Measurements from ENCODE around the gene ZBTB20.
"Not testable (repeated sequence)": the region's sequence is repeated elsewhere in the genome, so short reads cannot be mapped to it uniquely, and the experiment has no call there.

The ZBTB20 gene

DNA sequence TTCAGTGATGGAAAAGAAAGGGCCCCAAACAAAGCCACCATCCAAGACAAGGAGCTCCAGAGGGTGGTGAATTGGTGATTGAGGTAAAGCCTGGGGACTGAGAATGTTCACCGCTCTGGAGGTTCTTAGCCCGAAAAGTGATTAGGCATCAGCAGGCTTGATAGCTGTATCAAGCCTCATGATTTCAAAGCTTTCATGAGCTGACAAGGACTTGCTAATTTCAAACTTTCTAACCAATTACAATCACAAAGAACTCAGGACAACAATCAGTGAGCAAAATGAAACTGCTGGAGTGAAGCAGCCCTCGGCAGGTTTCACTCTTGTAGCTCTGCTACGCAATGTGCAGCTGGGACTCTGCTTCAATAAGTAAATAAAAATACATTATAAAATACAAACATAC is 461.9 kb downstream of the ZBTB20 start:
- ATAC-seq (no peak), DNase-seq (no peak)
- Mint-ChIP-seq H3K9me3 (no peaks in the 10 kb centered on the region), H3K4me3 (no peak overlapping the region), H3K36me3 (ENCODE audit: low read depth) (peaks cover 2% of the 10 kb centered on the region), H3K27ac (no peak overlapping the region), H3K27me3 (no peaks in the 10 kb centered on the region), H3K4me1 (peaks cover 14% of the 10 kb centered on the region)

DNA sequence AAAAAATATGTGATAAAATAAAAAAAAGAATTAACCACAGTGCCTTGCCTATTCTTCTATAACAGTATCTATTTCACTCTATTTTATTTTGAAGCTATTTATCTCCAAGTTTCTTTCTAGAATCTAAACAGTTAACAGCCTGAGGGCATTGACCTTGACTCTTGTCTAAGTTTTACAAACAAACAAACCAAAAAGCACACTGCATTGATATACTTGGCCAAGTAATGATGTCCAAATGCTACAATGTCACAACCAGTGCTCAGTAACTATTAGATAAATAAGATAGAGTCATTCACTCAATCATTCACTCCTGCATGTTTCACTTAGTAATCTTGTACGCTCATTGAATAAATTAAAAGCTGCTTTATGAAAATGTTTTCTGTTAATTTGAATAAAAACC is 466.8 kb downstream of the ZBTB20 start:
- Mint-ChIP-seq H3K4me1 (no peaks in the 10 kb centered on the region), H3K9me3 (no peaks in the 10 kb centered on the region)
- no peak for ATAC-seq

GRCh38 chr3:114679773-114680172 is 467.3 kb downstream of the ZBTB20 start:
- H3K4me3 Mint-ChIP-seq; H3K4me1 Mint-ChIP-seq; H3K36me3 Mint-ChIP-seq (ENCODE audit: low read depth); H3K27me3 Mint-ChIP-seq; ATAC-seq; H3K9me3 Mint-ChIP-seq; H3K27ac Mint-ChIP-seq; DNase-seq: not testable (repeated sequence)

More for the DNA sequence above, 466.8 kb downstream of the ZBTB20 start:
- no peak overlapping the region for H3K27ac Mint-ChIP-seq
- H3K27me3 Mint-ChIP-seq, result no peaks in the 10 kb centered on the region
- H3K4me3 Mint-ChIP-seq, result no peak overlapping the region
- no peak for DNase-seq
- peaks cover 7% of the 10 kb centered on the region for H3K36me3 Mint-ChIP-seq (ENCODE audit: low read depth)

DNA sequence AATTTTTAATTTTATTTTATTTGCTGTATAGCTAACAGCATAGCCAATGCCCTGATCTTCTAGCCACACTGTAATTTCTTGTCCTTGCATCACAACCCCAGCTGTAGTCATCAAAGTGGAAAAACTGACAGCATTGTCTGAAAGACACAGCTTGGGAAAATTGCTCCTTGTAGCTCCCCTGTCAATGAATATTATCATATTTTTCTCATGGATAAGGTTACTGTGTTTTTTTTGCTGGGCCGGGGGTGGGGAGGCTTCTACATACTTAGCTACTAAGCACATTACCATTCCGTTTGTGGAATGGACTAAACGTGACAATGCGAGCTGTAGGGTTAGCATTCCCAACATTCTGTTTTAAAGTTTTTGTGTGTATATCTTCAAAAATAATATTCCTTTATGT is 472.0 kb downstream of the ZBTB20 start:
- Mint-ChIP-seq H3K4me1 (peaks cover 18% of the 10 kb centered on the region), H3K36me3 (ENCODE audit: low read depth) (peaks cover 7% of the 10 kb centered on the region), H3K27ac (no peak overlapping the region), H3K9me3 (no peaks in the 10 kb centered on the region), H3K27me3 (no peaks in the 10 kb centered on the region), H3K4me3 (no peak overlapping the region)
- no peak for ATAC-seq
- DNase-seq, result no peak

GRCh38 chr3:114674036-114674435 is 473.1 kb downstream of the ZBTB20 start:
- H3K9me3 Mint-ChIP-seq, result no peaks in the 10 kb centered on the region
- H3K27me3 Mint-ChIP-seq, result no peaks in the 10 kb centered on the region
- H3K4me1 Mint-ChIP-seq, result peaks cover 18% of the 10 kb centered on the region
- no peaks in the 10 kb centered on the region for H3K36me3 Mint-ChIP-seq (ENCODE audit: low read depth)
- H3K27ac Mint-ChIP-seq, result no peak overlapping the region
- ATAC-seq (no peak), DNase-seq (no peak)
- H3K4me3 Mint-ChIP-seq, result no peak overlapping the region

DNA sequence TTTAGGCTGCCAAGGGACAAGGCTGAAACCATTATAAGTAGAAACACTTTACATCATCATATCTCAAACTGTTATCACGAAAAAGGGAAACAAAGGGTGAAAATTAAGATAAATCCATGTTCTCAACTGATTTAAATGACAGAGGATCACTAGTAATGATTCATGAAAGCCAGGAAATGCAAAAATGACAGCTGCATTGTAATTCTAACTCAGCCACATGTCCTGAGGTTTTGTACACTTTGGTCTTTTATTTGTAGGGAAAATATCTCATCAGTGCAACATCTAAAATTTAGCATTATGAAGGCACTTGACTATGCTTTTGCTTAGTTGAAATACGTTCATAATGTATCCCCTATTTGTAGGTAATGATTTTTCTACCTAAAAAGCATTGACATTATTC is 473.6 kb downstream of the ZBTB20 start:
- no peak for DNase-seq
- no peak overlapping the region for H3K27ac Mint-ChIP-seq
- no peaks in the 10 kb centered on the region for H3K36me3 Mint-ChIP-seq (ENCODE audit: low read depth)

DNA sequence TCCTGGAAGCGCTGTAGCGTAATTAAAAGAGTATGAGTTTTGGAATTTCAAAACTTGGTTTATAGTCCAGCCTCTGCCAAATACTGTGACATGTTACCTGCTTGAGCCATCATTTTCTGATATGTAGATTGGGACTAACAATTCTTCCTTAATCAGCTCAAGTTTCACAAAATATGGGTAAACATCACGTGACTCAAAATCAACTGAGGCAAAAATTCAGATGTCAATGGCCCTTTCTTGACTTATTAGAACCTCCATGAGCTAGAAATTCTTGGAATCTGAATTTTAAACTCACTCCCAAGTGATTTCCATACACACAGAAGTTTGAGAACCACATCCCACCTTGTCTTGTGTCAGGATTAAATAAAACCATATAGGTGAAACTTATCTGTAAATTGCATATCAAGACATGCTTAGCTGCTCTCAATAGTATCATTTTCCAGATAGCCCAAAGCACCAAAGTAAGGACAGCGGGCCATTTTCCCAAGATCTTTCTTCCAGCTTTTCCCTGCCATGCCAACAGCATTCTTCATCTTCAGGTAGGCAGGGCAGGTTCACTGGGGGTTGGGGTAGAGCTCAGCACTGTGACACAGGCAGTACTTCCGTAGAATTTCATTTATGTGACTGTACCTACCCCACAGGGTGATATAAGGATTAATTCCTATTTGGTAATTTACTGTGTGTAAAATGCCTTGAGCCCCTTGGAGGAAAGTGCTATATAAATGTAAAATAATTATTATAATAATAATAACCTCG is 474.2 kb downstream of the ZBTB20 start:
- peaks cover 18% of the 10 kb centered on the region for H3K4me1 Mint-ChIP-seq
- no peak overlapping the region for H3K4me3 Mint-ChIP-seq

More for the DNA sequence above, 473.6 kb downstream of the ZBTB20 start:
- Mint-ChIP-seq H3K4me1 (peaks cover 18% of the 10 kb centered on the region), H3K9me3 (no peaks in the 10 kb centered on the region), H3K27me3 (no peaks in the 10 kb centered on the region), H3K4me3 (no peak overlapping the region)
- ATAC-seq, result no peak

GRCh38 chr3:114671741-114672510 is 475.2 kb downstream of the ZBTB20 start:
- ATAC-seq, result no peak
- no peaks in the 10 kb centered on the region for H3K36me3 Mint-ChIP-seq (ENCODE audit: low read depth)
- H3K4me3 Mint-ChIP-seq, result no peak overlapping the region
- H3K4me1 Mint-ChIP-seq, result peaks cover 18% of the 10 kb centered on the region
- no peak for DNase-seq
- no peak overlapping the region for H3K27ac Mint-ChIP-seq
- H3K27me3 Mint-ChIP-seq, result no peaks in the 10 kb centered on the region
- H3K9me3 Mint-ChIP-seq, result no peaks in the 10 kb centered on the region

More for the DNA sequence above, 474.2 kb downstream of the ZBTB20 start:
- no peaks in the 10 kb centered on the region for H3K9me3 Mint-ChIP-seq
- DNase-seq (no peak), ATAC-seq (no peak)
- no peak overlapping the region for H3K27ac Mint-ChIP-seq
- H3K36me3 Mint-ChIP-seq (ENCODE audit: low read depth), result no peaks in the 10 kb centered on the region
- H3K27me3 Mint-ChIP-seq, result no peaks in the 10 kb centered on the region

DNA sequence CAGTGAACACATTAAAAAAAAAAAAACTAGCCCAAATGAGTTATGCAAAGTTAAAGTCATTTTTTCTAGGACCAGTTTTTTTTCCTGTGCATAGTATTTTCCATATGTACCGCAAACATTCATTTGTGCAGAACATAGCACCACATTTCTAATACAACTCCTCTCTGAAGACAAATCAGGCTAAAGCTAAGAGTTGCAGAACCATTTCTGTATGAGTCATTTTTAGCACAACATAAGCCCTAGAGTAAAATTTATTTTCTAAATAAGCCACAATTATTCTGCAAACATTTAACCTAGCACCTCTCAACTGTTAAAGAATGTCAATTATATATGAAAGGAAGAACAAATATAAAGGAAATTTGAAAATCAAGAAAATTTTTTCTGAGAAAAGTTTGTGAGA is 477.5 kb downstream of the ZBTB20 start:
- Mint-ChIP-seq H3K4me1 (peaks cover 14% of the 10 kb centered on the region), H3K4me3 (no peak overlapping the region), H3K27ac (no peak overlapping the region), H3K36me3 (ENCODE audit: low read depth) (peaks cover under 1% of the 10 kb centered on the region), H3K27me3 (no peaks in the 10 kb centered on the region), H3K9me3 (peaks cover 5% of the 10 kb centered on the region)
- ATAC-seq, result no peak
- DNase-seq, result no peak

DNA sequence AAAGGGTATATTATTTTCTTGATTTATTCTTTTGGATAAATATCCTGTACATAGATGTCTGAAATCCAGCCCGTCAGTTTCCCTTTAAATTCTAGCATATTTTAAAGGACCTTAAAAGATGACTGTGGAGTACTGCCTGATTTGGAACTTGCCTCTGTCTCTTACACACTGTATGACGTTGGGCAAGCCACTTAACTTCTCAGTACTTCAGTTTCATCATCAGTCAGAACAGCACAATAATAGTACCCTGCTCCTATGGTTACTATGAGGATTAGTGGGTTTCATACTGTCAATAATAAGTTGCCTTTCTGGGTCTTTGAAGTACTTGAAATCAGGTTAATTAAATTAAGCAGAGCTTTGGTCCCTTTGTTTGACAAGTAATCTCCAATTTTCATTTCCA is 479.0 kb downstream of the ZBTB20 start:
- ATAC-seq (no peak), DNase-seq (no peak)
- Mint-ChIP-seq H3K27ac (no peak overlapping the region), H3K27me3 (no peaks in the 10 kb centered on the region), H3K36me3 (ENCODE audit: low read depth) (peaks cover 2% of the 10 kb centered on the region), H3K4me3 (no peak overlapping the region), H3K4me1 (peaks cover 8% of the 10 kb centered on the region), H3K9me3 (peaks cover 12% of the 10 kb centered on the region)

GRCh38 chr3:114666623-114667022 is 480.5 kb downstream of the ZBTB20 start:
- Mint-ChIP-seq H3K4me1 (peaks cover 2% of the 10 kb centered on the region), H3K4me3 (no peak overlapping the region)

GRCh38 chr3:114664006-114664405 is 483.1 kb downstream of the ZBTB20 start:
- peaks cover 12% of the 10 kb centered on the region for H3K9me3 Mint-ChIP-seq
- no peaks in the 10 kb centered on the region for H3K27me3 Mint-ChIP-seq
- ATAC-seq (no peak), DNase-seq (no peak)
- H3K4me3 Mint-ChIP-seq, result no peak overlapping the region
- H3K4me1 Mint-ChIP-seq, result no peaks in the 10 kb centered on the region
- H3K36me3 Mint-ChIP-seq (ENCODE audit: low read depth), result peaks cover 7% of the 10 kb centered on the region
- H3K27ac Mint-ChIP-seq, result no peak overlapping the region

More at GRCh38 chr3:114666623-114667022, 480.5 kb downstream of the ZBTB20 start:
- Mint-ChIP-seq H3K36me3 (ENCODE audit: low read depth) (peaks cover 5% of the 10 kb centered on the region), H3K9me3 (peaks cover 12% of the 10 kb centered on the region), H3K27me3 (no peaks in the 10 kb centered on the region), H3K27ac (no peak overlapping the region)
- no peak for DNase-seq
- no peak for ATAC-seq

DNA sequence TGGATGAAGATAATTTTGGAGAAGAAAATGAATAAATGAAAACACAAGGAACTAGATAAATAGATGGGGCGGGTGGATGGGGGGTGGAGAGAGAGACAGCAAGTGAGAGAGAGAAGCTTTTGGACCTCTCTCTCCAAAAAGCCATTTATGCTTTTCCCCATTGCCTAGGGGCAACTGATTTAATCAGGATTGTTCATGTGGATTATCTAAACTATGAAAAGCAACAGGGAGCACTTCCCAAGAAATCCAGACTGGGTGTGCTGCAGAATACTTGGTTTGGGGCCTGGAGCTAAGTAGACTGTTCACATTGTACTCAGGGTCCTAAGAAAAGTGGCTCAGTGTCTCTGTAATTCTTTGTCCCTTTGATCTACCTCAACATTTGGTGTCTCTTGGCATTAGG is 486.3 kb downstream of the ZBTB20 start:
- Mint-ChIP-seq H3K27ac (no peak overlapping the region), H3K9me3 (peaks cover 21% of the 10 kb centered on the region), H3K27me3 (no peaks in the 10 kb centered on the region), H3K4me1 (no peaks in the 10 kb centered on the region), H3K4me3 (no peak overlapping the region), H3K36me3 (ENCODE audit: low read depth) (peaks cover 12% of the 10 kb centered on the region)
- DNase-seq, result no peak
- ATAC-seq, result no peak

- ATAC-seq, result no peak
- H3K36me3 Mint-ChIP-seq (ENCODE audit: low read depth), result peaks cover 12% of the 10 kb centered on the region
- H3K4me1 Mint-ChIP-seq, result no peaks in the 10 kb centered on the region
- no peak overlapping the region for H3K27ac Mint-ChIP-seq
- H3K27me3 Mint-ChIP-seq, result no peaks in the 10 kb centered on the region
- DNase-seq, result no peak
- H3K9me3 Mint-ChIP-seq, result peaks cover 21% of the 10 kb centered on the region
- no peak overlapping the region for H3K4me3 Mint-ChIP-seq
These were observed 487.0 kb downstream of the ZBTB20 start for GRCh38 chr3:114660124-114660523.

Measured in activated naive CD8-positive, alpha-beta T cell treated with anti-CD3 and anti-CD28 coated beads, Interleukin-2, amount 50 U/mL, for 24 hours (primary cell).